SK-MEL-5 (cell line): ENCODE measurements around the gene HOXB8. TPM values are rescaled to one million over a fixed set of nuclear protein-coding genes. Genes with fewer than 3 reads are reported as not detected.

ENCODE experiments used
- DNase-seq: peaks from one replicate; pipeline ENCODE4 v3.0.0-alpha.2; 2016; ENCODE audit warnings: low read depth, low spot score
- in situ Hi-C: cut with HindIII; loops from 2 replicates; pipeline ENCODE4 v1.10.0; 2016; ENCODE audit warnings: low sequenced_read_pairs, high pct_unique_total_duplicates, low pct_unique_long_range_greater_than_20kb
- small RNA-seq, 2 experiments: library from RNA; depleted of rRNA; stranded (forward); fragments of <200 nt; gene quantifications; one replicate each; pipeline ENCODE3, GENCODE V24; 2014
- total RNA-seq: library from RNA; depleted of rRNA; stranded (reverse); fragments of >200 nt; shearing (Covaris generic); gene quantifications from 2 replicates; pipeline ENCODE4 v1.2.3, GENCODE V29; 2014; rRNA removed

Gene HOXB8
- total RNA-seq, 1 experiment from 2014 or later = 1.6 TPM

DNA sequence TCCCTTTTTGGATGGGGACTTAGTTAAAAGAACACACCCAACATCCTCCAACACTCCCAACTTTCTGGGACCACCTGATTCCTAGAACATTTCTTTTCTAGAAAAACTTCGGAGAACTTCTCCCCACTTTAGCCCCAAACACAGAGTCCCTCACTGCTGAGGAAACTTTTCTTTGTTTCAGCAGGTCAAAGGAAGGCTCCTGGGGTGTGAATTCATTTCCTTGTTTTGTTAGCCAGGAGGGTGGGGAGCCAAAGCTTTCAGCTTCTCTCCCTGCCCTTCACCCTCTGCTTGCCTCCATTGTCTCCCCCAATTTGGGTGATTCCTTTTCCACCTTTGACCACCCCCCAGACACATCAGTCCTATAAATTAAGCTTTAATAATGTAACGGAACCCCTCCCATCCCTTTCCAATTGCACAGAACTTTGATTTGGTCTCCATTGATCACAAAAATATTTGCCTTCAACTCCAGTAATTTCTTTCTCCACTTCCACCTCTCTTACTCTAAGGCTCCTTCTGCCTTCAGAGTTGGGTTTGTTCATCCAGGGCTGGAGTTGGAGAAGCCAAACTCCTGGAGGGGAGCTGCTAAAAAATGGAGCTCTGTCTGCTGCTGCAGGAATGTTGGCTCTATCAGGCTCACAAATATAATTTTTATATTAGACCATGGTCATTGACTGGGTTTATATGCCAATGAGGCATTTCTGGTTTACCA is 47.3 kb downstream of the HOXB8 start:
- in situ Hi-C loops = no loop called here
- DNase-seq = no peak

DNA sequence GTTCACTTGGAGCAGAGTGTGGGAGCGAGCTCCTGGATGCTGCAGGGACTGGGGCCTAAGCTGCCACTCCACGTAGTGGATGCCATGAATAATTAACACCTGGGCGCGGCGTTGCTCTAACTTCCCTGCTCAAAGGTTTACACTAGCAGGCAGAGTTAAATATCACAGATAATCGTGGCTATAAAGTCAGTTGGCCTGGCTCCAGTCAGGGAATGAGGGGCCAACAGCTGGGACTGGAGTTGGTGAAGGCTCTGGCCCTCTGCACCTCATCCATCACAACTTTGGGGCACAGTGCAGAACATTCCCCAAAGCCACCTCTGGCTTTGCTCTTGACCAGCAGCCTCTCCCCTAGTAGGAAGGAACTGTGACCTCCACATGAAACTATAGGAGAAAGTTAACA is 47.9 kb downstream of the HOXB8 start:
- no peak for DNase-seq
- in situ Hi-C loops = no loop called here

DNA sequence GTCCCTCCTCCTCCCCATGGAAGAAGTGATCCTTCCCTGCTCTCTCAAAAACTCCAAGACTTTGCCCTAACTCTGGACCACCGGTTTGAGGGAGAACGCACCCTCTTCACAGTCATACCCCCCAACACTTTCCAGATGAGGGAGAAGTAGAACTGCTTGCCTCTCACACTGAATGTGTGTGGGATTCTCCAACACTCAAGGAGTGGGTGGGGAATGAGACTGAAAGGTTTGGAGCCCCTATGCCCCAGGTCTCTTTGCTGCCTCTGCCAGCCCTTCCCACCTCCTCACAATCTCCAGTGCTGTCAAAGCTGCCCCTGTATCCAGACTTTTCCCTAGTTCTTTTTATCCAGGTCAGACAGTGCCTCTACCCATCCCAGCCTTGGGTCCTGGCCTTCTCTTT is 48.4 kb downstream of the HOXB8 start:
- in situ Hi-C loops = no loop called here
- DNase-seq = no peak

DNA sequence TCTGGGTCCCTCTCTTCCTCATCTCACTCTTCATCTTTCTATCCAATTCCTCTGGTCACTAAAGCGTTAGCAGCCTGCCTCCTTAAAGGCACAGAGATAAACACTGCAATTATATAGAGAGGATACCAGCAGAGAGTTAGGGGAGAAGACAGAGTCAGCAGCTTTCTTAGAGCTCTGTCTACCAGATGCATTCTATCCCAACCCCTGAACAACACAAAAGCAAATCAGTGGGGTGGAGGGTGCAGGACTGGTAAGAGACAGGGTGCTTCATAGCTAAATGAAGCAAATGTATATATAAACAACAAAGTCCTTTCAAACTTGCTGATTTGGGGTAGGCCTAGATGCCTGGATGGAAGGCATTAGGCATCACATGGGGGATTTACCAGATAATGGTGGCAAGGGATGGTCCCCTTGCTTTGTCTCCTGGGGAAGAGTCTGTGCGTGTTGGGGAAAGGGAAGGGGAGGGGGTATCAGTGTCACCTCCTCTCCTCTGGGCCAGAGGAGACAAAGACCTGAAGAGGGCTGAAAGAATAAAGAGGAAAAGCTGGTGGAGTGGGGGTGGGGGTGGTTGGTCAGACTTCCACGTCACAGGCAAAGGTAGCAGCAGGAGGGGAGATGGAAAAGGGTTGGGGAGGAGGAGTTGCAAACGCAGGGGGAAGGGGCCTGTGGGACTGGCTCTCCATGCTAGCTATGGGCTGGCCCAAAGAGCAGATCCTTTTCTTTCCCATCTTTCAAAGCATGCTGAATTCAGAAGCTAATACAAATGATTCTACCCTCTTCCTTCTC is 49.0 kb downstream of the HOXB8 start:
- in situ Hi-C loops = no loop called here
- DNase-seq = no peak

DNA sequence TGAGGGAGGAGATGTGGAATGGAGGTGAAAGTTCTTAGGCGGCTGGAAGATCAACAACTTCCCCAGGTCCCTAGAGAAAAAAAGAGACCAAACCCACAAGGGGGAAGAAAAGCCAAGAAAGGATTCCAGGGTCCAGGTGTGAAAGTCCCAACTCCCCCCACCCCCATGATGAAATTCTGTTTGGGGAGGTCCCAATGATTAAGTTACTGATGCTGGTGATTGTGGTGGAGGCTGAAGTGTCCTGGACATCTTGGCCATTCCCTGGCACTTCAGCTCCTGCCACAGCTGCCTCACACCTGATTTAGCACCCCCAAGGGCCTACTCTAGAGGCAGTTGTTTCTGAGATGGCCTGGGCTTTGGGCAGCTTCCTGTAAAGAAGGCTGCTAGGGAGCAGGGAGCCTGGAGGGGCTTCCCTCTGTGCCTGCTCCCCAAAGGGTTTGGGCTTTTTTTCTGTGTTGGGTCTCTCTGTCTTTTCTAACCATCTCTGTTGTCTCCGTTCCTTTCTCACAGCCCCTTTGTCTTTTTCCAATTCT is 50.0 kb downstream of the HOXB8 start:
- no peak for DNase-seq
- in situ Hi-C loops = no loop called here

DNA sequence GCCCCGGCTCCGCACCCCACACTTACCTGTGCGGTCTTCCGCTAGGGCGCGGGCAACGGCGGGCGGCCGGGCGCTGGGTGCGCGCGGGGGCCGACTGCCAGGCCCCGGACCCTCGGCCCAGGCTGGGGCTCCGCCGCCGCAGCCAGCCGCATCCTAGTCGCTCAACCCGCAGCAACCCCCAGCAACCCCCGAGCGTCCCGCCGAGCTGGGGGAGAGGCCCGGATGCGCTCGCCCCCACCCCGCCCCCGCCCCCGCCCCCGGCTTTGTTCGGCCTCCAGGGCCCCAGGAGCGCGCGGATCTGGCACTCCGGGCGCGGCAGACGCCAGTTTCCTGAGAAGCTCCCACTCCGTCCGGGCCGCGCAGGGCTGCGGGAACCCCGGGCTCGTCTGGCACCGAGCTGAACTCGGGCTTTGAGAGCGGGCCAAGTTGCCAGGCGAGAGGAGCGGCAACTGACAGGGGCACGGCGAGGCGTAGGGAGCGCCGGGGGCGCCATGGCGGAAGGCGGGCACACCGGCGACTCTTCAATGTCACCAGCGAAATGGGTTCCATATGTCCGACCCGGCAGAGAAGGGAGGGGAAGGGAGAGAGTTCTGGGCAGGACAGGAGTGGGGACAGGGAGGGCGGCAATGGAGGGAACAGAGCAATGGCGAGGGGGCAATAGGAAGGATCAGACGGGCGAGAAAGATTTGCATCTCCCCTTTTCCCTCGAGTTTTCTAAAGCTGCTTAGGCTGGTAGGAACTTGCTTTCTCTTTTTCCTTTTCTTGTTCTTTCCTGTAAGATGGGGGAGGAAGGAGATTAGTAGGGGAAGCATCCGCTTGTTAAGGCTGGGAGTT is 50.7 kb downstream of the HOXB8 start:
- in situ Hi-C loops = no loop called here

DNA sequence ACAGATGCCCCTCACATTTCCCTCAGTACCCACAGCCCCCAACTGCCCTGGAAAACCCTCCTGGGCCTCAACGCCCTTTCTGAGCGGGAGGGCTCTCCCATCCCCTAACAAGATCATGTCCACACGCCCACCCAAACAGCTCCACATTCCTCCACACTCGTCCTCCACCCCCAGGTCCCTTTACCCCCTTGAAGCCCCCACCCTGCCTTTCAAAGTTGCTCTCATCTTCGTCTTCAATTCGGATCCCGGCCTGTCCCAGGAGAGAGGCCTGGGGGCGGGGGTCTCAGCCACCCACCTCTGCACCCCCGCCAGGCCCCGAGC is 51.3 kb downstream of the HOXB8 start:
- in situ Hi-C loops = no loop called here
- no peak for DNase-seq

More for the DNA sequence above, 50.7 kb downstream of the HOXB8 start:
- no peak for DNase-seq

DNA sequence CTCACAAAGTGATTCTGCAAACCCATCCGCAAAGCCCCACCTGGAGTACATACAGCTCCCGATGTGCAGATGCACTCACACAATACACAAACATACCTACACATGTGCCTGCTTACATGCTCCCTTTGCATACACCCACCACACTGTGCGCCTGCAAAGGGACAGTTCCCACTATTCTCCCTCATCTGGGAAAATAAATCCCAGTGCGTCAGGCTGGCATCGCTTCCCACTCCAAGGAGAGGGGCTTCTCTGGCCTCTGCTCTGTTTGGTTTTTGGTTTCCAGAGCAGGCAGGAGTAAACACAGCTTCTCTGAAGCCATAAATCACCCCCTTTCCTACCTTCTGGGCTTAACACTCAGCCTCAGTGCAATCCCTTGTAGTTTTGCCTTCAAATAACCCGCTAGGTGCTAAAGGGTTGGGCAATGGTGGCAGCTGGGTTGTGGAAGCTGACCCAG is 51.7 kb downstream of the HOXB8 start:
- in situ Hi-C loops = no loop called here
- no peak for DNase-seq

DNA sequence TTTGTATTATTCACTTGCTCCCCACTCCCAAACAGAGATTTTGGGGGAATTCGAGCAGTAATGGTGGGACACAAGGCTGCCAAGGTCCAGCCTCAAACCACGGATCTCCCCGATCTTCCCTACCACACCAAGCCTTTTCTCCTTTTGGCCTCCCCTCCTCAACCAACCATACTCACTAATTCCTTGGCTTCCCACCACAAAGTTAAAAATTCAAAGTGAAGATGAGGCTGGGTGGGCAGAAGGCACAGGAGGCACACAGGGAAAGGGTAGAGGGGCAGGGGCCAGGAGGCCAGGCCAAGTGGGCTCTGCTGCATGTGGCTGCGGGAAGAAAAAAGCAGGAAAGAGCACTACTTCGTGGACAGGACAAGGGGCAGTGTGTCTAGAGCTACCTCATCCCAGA is 52.2 kb downstream of the HOXB8 start:
- no peak for DNase-seq
- in situ Hi-C loops = no loop called here

Small RNA genes within 50 kb of the gene (small RNA-seq; reads per million reads assigned to genes)
- gene MIR196A1 = 0.02 to 0.19 reads per million in 2 experiments

Other genes starting within 250 kb of the HOXB8 start
- not detected in 2 replicates for gene SKAP1, start 185.1 kb downstream of the HOXB8 start, total RNA-seq
- not detected in 2 replicates for gene HOXB1, start 84.3 kb downstream of the HOXB8 start, total RNA-seq
- gene HOXB2, start 70.2 kb downstream of the HOXB8 start, total RNA-seq = not detected in 2 replicates
- gene HOXB4, start 36.9 kb downstream of the HOXB8 start, total RNA-seq = 0.16 and 0.48 TPM in 2 replicates
- 1.1 and 1.5 TPM in 2 replicates for gene HOXB3, start 25.1 kb downstream of the HOXB8 start, total RNA-seq
- not detected in 2 replicates for gene HOXB5, start 21.5 kb downstream of the HOXB8 start, total RNA-seq
- gene HOXB6, start 10.3 kb downstream of the HOXB8 start, total RNA-seq = 2.8 and 5.2 TPM in 2 replicates
- 8.9 and 12.1 TPM in 2 replicates for gene HOXB7, start 4.3 kb downstream of the HOXB8 start, total RNA-seq
- 2.2 and 3.3 TPM in 2 replicates for gene HOXB9, start 11.1 kb upstream of the HOXB8 start, total RNA-seq
- not detected in 2 replicates for gene PRAC1, start 107.2 kb upstream of the HOXB8 start, total RNA-seq
- 0.56 and 0.71 TPM in 2 replicates for gene PRAC2, start 107.9 kb upstream of the HOXB8 start, total RNA-seq
- gene HOXB13, start 113.5 kb upstream of the HOXB8 start, total RNA-seq = 3.7 and 4.8 TPM in 2 replicates
- gene TTLL6, start 201.9 kb upstream of the HOXB8 start, total RNA-seq = 1.7 and 2.1 TPM in 2 replicates
- 29.1 and 37.7 TPM in 2 replicates for gene CALCOCO2, start 215.7 kb upstream of the HOXB8 start, total RNA-seq